K562 (cell line): ENCODE measurements around the gene SHF.

Experiments used
- FOS ChIP-seq: IDR thresholded peaks from 3 replicates; pipeline ENCODE4 v1.6.1; 2011; ENCODE audit not compliant: insufficient read length; ENCODE audit errors: extremely low read depth
- GATAD2B ChIP-seq: fragments of 450-650 bp; IDR thresholded peaks from 2 replicates; pipeline ENCODE4 v1.6.1; 2017; ENCODE audit warnings: mild to moderate bottlenecking, borderline replicate concordance
- NFE2 ChIP-seq: IDR thresholded peaks from 2 replicates; pipeline ENCODE4 v1.6.1; 2014; ENCODE audit warnings: antibody characterized with exemption, low read depth
- PML ChIP-seq: IDR thresholded peaks from 2 replicates; pipeline ENCODE4 v1.6.1; 2012; ENCODE audit warnings: low read length, inconsistent platforms
- RBM39 ChIP-seq: fragments of 200-400 bp; formaldehyde crosslinking; optimal IDR thresholded peaks from 2 replicates; pipeline ENCODE3; 2018; ENCODE audit warnings: low read depth, low read length
- TF ChIP-seq, protein P1 (sequence below), 3 experiments: fragments of 200-800 bp in 1 of 3; fragments of 250-450 bp in 1 of 3; fragments of 450-650 bp in 1 of 3; sonication (Bioruptor Pico) in 1 of 3; sonication (Bioruptor generic) in 1 of 3; formaldehyde crosslinking in 1 of 3; IDR thresholded peaks; 2 replicates each; pipeline versions ENCODE4 v1.6.1 to v1.8.0; 2016 to 2022; ENCODE audit warnings: mild to moderate bottlenecking in 2 of 3, missing genetic modification characterization in 2 of 3, missing compliant biosample characterization in 1 of 3, moderate library complexity in 1 of 3
- TF ChIP-seq, protein P2 (sequence below), 3 experiments: IDR thresholded peaks in 2 of 3; conservative IDR thresholded peaks in 1 of 3; 2 replicates each; pipeline ENCODE4 v1.5.1; 2011 to 2012; ENCODE audit warnings: low read length in 3 of 3, mild to moderate bottlenecking in 3 of 3, control low read depth in 2 of 3, improper control_type of control experiment in 1 of 3, inconsistent platforms in 1 of 3, low read depth in 1 of 3, mixed read lengths in 1 of 3, moderate library complexity in 1 of 3; ENCODE audit not compliant: insufficient read depth in 2 of 3
- TF ChIP-seq, protein P3 (sequence below): sonication (generic); formaldehyde crosslinking; IDR thresholded peaks from 2 replicates; pipeline ENCODE4 v1.8.0; 2022; ENCODE audit warnings: mild to moderate bottlenecking, missing genetic modification reagents
- TF ChIP-seq, protein P4 (sequence below): sonication (generic); formaldehyde crosslinking; IDR thresholded peaks from 2 replicates; pipeline ENCODE4 v1.8.0; 2022; ENCODE audit warnings: missing genetic modification reagents, mild to moderate bottlenecking, borderline replicate concordance

DNA sequence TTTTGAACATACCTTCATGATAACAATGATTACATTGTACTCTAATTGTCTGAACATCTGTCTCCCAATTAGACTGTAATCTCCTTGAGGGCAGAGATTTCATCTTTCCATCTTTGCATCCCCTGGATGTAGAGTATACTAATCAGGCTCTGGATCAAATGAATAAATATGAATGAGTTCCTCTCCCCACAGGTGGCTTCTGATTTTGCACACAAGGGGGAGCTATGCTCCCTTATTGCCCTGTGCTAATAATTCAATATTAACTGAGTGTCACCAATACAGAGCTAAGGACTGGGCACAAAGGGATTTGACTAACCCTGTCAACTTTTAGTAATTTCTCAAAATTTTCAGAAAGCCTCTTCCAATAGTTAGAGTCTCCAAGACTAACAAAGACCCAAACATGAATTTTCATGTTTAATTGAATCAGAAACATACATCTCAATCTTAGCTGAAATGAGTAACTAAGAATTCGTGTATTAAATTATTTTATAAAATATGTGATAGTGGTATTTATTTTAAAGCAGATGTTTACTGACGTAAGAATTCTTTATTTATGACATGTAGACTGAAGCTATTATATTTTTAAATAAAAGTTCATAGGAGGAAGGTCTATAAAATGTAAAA is 61.1 kb downstream of the SHF start:
- TF ChIP-seq, protein P1, sequence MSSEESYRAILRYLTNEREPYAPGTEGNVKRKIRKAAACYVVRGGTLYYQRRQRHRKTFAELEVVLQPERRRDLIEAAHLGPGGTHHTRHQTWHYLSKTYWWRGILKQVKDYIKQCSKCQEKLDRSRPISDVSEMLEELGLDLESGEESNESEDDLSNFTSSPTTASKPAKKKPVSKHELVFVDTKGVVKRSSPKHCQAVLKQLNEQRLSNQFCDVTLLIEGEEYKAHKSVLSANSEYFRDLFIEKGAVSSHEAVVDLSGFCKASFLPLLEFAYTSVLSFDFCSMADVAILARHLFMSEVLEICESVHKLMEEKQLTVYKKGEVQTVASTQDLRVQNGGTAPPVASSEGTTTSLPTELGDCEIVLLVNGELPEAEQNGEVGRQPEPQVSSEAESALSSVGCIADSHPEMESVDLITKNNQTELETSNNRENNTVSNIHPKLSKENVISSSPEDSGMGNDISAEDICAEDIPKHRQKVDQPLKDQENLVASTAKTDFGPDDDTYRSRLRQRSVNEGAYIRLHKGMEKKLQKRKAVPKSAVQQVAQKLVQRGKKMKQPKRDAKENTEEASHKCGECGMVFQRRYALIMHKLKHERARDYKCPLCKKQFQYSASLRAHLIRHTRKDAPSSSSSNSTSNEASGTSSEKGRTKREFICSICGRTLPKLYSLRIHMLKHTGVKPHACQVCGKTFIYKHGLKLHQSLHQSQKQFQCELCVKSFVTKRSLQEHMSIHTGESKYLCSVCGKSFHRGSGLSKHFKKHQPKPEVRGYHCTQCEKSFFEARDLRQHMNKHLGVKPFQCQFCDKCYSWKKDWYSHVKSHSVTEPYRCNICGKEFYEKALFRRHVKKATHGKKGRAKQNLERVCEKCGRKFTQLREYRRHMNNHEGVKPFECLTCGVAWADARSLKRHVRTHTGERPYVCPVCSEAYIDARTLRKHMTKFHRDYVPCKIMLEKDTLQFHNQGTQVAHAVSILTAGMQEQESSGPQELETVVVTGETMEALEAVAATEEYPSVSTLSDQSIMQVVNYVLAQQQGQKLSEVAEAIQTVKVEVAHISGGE (CRISPR knock-in tag; IDR thresholded peaks at IDR 0.05) = no peak
- TF ChIP-seq GATAD2B (no peak), NFE2 (no peak), PML (no peak), FOS (no peak), RBM39 (no peak)
- TF ChIP-seq, protein P2, sequence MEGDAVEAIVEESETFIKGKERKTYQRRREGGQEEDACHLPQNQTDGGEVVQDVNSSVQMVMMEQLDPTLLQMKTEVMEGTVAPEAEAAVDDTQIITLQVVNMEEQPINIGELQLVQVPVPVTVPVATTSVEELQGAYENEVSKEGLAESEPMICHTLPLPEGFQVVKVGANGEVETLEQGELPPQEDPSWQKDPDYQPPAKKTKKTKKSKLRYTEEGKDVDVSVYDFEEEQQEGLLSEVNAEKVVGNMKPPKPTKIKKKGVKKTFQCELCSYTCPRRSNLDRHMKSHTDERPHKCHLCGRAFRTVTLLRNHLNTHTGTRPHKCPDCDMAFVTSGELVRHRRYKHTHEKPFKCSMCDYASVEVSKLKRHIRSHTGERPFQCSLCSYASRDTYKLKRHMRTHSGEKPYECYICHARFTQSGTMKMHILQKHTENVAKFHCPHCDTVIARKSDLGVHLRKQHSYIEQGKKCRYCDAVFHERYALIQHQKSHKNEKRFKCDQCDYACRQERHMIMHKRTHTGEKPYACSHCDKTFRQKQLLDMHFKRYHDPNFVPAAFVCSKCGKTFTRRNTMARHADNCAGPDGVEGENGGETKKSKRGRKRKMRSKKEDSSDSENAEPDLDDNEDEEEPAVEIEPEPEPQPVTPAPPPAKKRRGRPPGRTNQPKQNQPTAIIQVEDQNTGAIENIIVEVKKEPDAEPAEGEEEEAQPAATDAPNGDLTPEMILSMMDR (IDR thresholded peaks at IDR 0.05 in 2 of 3, conservative IDR thresholded peaks at IDR 0.05 in 1 of 3; ENCODE audit: insufficient read depth in 2 of 3, low read depth in 1 of 3, low read length in 3 of 3) = peak; percentile 57 to 77 (median 73); a peak in 5 of 6 replicates
- TF ChIP-seq, protein P3, sequence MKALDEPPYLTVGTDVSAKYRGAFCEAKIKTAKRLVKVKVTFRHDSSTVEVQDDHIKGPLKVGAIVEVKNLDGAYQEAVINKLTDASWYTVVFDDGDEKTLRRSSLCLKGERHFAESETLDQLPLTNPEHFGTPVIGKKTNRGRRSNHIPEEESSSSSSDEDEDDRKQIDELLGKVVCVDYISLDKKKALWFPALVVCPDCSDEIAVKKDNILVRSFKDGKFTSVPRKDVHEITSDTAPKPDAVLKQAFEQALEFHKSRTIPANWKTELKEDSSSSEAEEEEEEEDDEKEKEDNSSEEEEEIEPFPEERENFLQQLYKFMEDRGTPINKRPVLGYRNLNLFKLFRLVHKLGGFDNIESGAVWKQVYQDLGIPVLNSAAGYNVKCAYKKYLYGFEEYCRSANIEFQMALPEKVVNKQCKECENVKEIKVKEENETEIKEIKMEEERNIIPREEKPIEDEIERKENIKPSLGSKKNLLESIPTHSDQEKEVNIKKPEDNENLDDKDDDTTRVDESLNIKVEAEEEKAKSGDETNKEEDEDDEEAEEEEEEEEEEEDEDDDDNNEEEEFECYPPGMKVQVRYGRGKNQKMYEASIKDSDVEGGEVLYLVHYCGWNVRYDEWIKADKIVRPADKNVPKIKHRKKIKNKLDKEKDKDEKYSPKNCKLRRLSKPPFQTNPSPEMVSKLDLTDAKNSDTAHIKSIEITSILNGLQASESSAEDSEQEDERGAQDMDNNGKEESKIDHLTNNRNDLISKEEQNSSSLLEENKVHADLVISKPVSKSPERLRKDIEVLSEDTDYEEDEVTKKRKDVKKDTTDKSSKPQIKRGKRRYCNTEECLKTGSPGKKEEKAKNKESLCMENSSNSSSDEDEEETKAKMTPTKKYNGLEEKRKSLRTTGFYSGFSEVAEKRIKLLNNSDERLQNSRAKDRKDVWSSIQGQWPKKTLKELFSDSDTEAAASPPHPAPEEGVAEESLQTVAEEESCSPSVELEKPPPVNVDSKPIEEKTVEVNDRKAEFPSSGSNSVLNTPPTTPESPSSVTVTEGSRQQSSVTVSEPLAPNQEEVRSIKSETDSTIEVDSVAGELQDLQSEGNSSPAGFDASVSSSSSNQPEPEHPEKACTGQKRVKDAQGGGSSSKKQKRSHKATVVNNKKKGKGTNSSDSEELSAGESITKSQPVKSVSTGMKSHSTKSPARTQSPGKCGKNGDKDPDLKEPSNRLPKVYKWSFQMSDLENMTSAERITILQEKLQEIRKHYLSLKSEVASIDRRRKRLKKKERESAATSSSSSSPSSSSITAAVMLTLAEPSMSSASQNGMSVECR = no peak
- TF ChIP-seq, protein P4, sequence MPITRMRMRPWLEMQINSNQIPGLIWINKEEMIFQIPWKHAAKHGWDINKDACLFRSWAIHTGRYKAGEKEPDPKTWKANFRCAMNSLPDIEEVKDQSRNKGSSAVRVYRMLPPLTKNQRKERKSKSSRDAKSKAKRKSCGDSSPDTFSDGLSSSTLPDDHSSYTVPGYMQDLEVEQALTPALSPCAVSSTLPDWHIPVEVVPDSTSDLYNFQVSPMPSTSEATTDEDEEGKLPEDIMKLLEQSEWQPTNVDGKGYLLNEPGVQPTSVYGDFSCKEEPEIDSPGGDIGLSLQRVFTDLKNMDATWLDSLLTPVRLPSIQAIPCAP (CRISPR knock-in tag) = no peak
